A673 (cell line): ENCODE data around the gene KCTD18.

Experiments
- CTCF ChIP-seq: fragments of 300-800, 200-600 bp; sonication (generic); conservative IDR thresholded peaks from 2 replicates; pipeline ENCODE4 v1.5.1; 2017; ENCODE audit warnings: low read depth, mild to moderate bottlenecking, antibody characterized with exemption, low read length, moderate library complexity, mixed read lengths
- EZH2 ChIP-seq: fragments of 200-600 bp; sonication (generic); IDR thresholded peaks from 2 replicates; pipeline ENCODE4 v1.6.1; 2017; ENCODE audit warnings: borderline replicate concordance, low read depth, mild to moderate bottlenecking, mixed read lengths, antibody characterized with exemption, low read length; ENCODE audit not compliant: poor library complexity, severe bottlenecking

- no peak for TF ChIP-seq CTCF
- TF ChIP-seq EZH2: no peak
Measured at GRCh38 chr2:200453853-200454534, 55.9 kb downstream of the KCTD18 start.
